ENCODE measurements around the gene AKAP13. TPM values are rescaled to one million over a fixed set of nuclear protein-coding genes. Genes with fewer than 3 reads are reported as not detected.

The AKAP13 gene
- total RNA-seq, 1 donor from 2014 or later = 149 TPM

GRCh38 chr15:85737061-85737460, 356.7 kb downstream of the AKAP13 start:
- intact Hi-C loops (cut with micrococcal nuclease) = no loop called here

GRCh38 chr15:85741021-85741421, 360.6 kb downstream of the AKAP13 start:
- intact Hi-C loops (cut with micrococcal nuclease) = no loop called here

GRCh38 chr15:85741662-85742061, 361.3 kb downstream of the AKAP13 start:
- intact Hi-C loops (cut with micrococcal nuclease) = no loop called here

GRCh38 chr15:85742186-85742821, 361.9 kb downstream of the AKAP13 start:
- intact Hi-C loops (cut with micrococcal nuclease) = no loop called here

GRCh38 chr15:85743392-85744055, 363.1 kb downstream of the AKAP13 start:
- intact Hi-C loops (cut with micrococcal nuclease) = no loop called here

GRCh38 chr15:85744579-85744978, 364.2 kb downstream of the AKAP13 start:
- intact Hi-C loops (cut with micrococcal nuclease) = no loop called here

GRCh38 chr15:85745023-85745422, 364.6 kb downstream of the AKAP13 start:
- intact Hi-C loops (cut with micrococcal nuclease) = no loop called here

- intact Hi-C loops (cut with micrococcal nuclease) = no loop called here
Observed at GRCh38 chr15:85745525-85746150, 365.2 kb downstream of the AKAP13 start.

- intact Hi-C loops (cut with micrococcal nuclease) = no loop called here
Observed at GRCh38 chr15:85746641-85747040, 366.2 kb downstream of the AKAP13 start.

- intact Hi-C loops (cut with micrococcal nuclease) = no loop called here
Observed at GRCh38 chr15:85748176-85748575, 367.8 kb downstream of the AKAP13 start.

GRCh38 chr15:85748729-85749128, 368.3 kb downstream of the AKAP13 start:
- intact Hi-C loops (cut with micrococcal nuclease) = no loop called here

- intact Hi-C loops (cut with micrococcal nuclease) = no loop called here
Observed at GRCh38 chr15:85749261-85750151, 369.1 kb downstream of the AKAP13 start.

GRCh38 chr15:85750319-85751290, 370.2 kb downstream of the AKAP13 start:
- intact Hi-C loops (cut with micrococcal nuclease) = no loop called here

GRCh38 chr15:85751291-85752123, 371.1 kb downstream of the AKAP13 start:
- intact Hi-C loops (cut with micrococcal nuclease) = no loop called here

- intact Hi-C loops (cut with micrococcal nuclease) = no loop called here
Observed at GRCh38 chr15:85752124-85752475, 371.7 kb downstream of the AKAP13 start.

GRCh38 chr15:85752491-85752961, 372.1 kb downstream of the AKAP13 start:
- intact Hi-C loops (cut with micrococcal nuclease) = no loop called here

GRCh38 chr15:85753261-85753660, 372.9 kb downstream of the AKAP13 start:
- intact Hi-C loops (cut with micrococcal nuclease) = no loop called here

GRCh38 chr15:85753791-85754452, 373.5 kb downstream of the AKAP13 start:
- intact Hi-C loops (cut with micrococcal nuclease) = no loop called here

- intact Hi-C loops (cut with micrococcal nuclease) = loop anchor here (5.0 kb wide), 1 partner anchor 37 kb away; the partner anchor contains the start of gene KLHL25
Observed at GRCh38 chr15:85754989-85755388, 374.6 kb downstream of the AKAP13 start.
